B cell (primary cell): ENCODE data around the gene MFAP2. TPM values are rescaled to one million over a fixed set of nuclear protein-coding genes. Genes with fewer than 3 reads are reported as not detected.

Experiments used
- ATAC-seq: fragments of 200-7000 bp; cut with Tn5 transposase; one replicate; pipeline ENCODE4 v1.10.0; 2021; ENCODE audit warnings: low read depth, mild to moderate bottlenecking, moderate number of reproducible peaks, moderate library complexity
- CTCF ChIA-PET: fragments of 350-600 bp; sonication (Branson Sonifier 250); formaldehyde crosslinking; loops from one replicate; lab custom pipeline; 2021; ENCODE audit warnings: antibody characterized with exemption, inconsistent platforms; lab: Charles Lee
- POLR2A ChIA-PET: fragments of 350-600 bp; sonication (Branson Sonifier 250); formaldehyde crosslinking; loops from one replicate; lab custom pipeline; 2021; ENCODE audit warnings: antibody characterized with exemption; lab: Charles Lee
- DNase-seq: peaks from one replicate; pipeline ENCODE4 v3.0.0; 2013
- H2AFZ ChIP-seq: 2 replicates; pipeline ENCODE4 v1.6.1; 2012; ENCODE audit warnings: mild to moderate bottlenecking, low read depth, low read length; ENCODE audit not compliant: insufficient read depth, poor library complexity, severe bottlenecking
- H3K27ac ChIP-seq, 2 donors: 1 replicate in 1 of 2; 2 replicates in 1 of 2; pipeline ENCODE4 v1.5.1; 2012 to 2013; ENCODE audit warnings: low read length in 2 of 2, mild to moderate bottlenecking in 2 of 2, moderate library complexity in 1 of 2
- H3K27me3 ChIP-seq, 4 experiments: fragments of 200-600 bp in 1 of 4; sonication (generic) in 1 of 4; replicated peaks in 1 of 4; 1 replicate in 2 of 4; 2 replicates in 2 of 4; pipeline versions ENCODE4 v1.6.1 to v1.7.0; 2013 to 2016; ENCODE audit warnings: low read length in 3 of 4, mild to moderate bottlenecking in 2 of 4, mixed read lengths in 1 of 4, moderate library complexity in 1 of 4; ENCODE audit not compliant: insufficient read depth in 4 of 4, control insufficient read depth in 3 of 4; ENCODE audit errors: control extremely low read depth in 1 of 4
- H3K36me3 ChIP-seq, 2 experiments: replicated peaks in 1 of 2; 1 replicate in 1 of 2; 2 replicates in 1 of 2; pipeline versions ENCODE4 v1.6.1 to v1.7.1; 2013; ENCODE audit warnings: low read length in 1 of 2; ENCODE audit not compliant: insufficient read depth in 2 of 2, control insufficient read depth in 1 of 2; ENCODE audit errors: control extremely low read depth in 1 of 2, extremely low read depth in 1 of 2
- H3K4me1 ChIP-seq, 2 donors: fragments of 200-600 bp in 1 of 2; sonication (generic) in 1 of 2; 1 replicate in 1 of 2; 2 replicates in 1 of 2; pipeline versions ENCODE4 v1.5.1 to v1.6.1; 2013 to 2017; ENCODE audit warnings: low read length in 2 of 2; ENCODE audit not compliant: control insufficient read depth in 2 of 2, insufficient read depth in 2 of 2
- H3K4me2 ChIP-seq: replicated peaks from 2 replicates; pipeline ENCODE3; 2012; ENCODE audit warnings: mild to moderate bottlenecking, low read depth, low read length; ENCODE audit not compliant: poor library complexity, severe bottlenecking
- H3K4me3 ChIP-seq, 5 experiments: fragments of 200-600 bp in 1 of 5; sonication (generic) in 1 of 5; 1 replicate in 3 of 5; 2 replicates in 2 of 5; pipeline versions ENCODE4 v1.5.1 to v1.7.0; 2011 to 2016; ENCODE audit warnings: low read length in 4 of 5, mild to moderate bottlenecking in 4 of 5, low read depth in 2 of 5, control low read depth in 1 of 5, moderate library complexity in 1 of 5; ENCODE audit not compliant: insufficient read depth in 1 of 5; ENCODE audit errors: control extremely low read depth in 1 of 5, extremely low read depth in 1 of 5
- H3K79me2 ChIP-seq: fragments of 200-600 bp; sonication (generic); one replicate; pipeline ENCODE4 v1.6.0; 2016; ENCODE audit warnings: low read length; ENCODE audit not compliant: control insufficient read depth, insufficient read depth
- H3K9ac ChIP-seq: fragments of 200-600 bp; sonication (generic); 2 replicates; pipeline ENCODE4 v1.6.1; 2017; ENCODE audit warnings: mild to moderate bottlenecking, low read length, moderate library complexity
- H3K9me3 ChIP-seq, 3 donors: one replicate each; pipeline versions ENCODE4 v1.6.1 to v1.7.1; 2013; ENCODE audit warnings: low read length in 2 of 3; ENCODE audit not compliant: control insufficient read depth in 2 of 3, insufficient read depth in 1 of 3; ENCODE audit errors: control extremely low read depth in 1 of 3
- H4K20me1 ChIP-seq: 2 replicates; pipeline ENCODE4 v1.6.0; 2012; ENCODE audit warnings: mild to moderate bottlenecking, low read length; ENCODE audit not compliant: insufficient read depth, control insufficient read depth, poor library complexity, severe bottlenecking
- H3K27ac Mint-ChIP-seq: one replicate; pipeline ENCODE4 v1.8.0; 2021; ENCODE audit warnings: mixed read lengths
- H3K27me3 Mint-ChIP-seq: one replicate; pipeline ENCODE4 v1.8.0; 2021; ENCODE audit warnings: mixed read lengths
- H3K4me1 Mint-ChIP-seq: one replicate; pipeline ENCODE4 v1.8.0; 2021; ENCODE audit warnings: mixed read lengths
- H3K4me3 Mint-ChIP-seq: one replicate; pipeline ENCODE4 v1.8.0; 2021; ENCODE audit warnings: mixed read lengths
- H3K9me3 Mint-ChIP-seq: one replicate; pipeline ENCODE4 v1.8.0; 2022; ENCODE audit warnings: mixed read lengths; ENCODE audit not compliant: insufficient read depth
- CTCF ChIP-seq: fragments of 200-600 bp; IDR thresholded peaks from one replicate; pipeline ENCODE4 v1.8.0; 2022; ENCODE audit warnings: antibody characterized with exemption, mild to moderate bottlenecking
- EZH2 ChIP-seq: IDR thresholded peaks from 2 replicates; pipeline ENCODE4 v1.6.1; 2012; ENCODE audit warnings: borderline replicate concordance, low read depth, mild to moderate bottlenecking, moderate library complexity, low read length; ENCODE audit not compliant: insufficient read depth, poor library complexity, severe bottlenecking
- WGBS: methylation state at CpG from one replicate; pipeline ENCODE4 v1.1.5; 2013; ENCODE audit warnings: missing lambda C conversion rate; ENCODE audit not compliant: insufficient coverage; 5-methylcytosine and 5-hydroxymethylcytosine counted together
- intact Hi-C: fragments of 100-400 bp; cut with micrococcal nuclease; formaldehyde crosslinking; loops from one replicate; pipeline ENCODE4 v1.10.0; 2022
- polyA plus RNA-seq: library from polyadenylated mRNA; depleted of rRNA; stranded (reverse); fragments of >200 nt; gene quantifications from 2 replicates; pipeline ENCODE4 v1.2.3, GENCODE V29; 2012
- total RNA-seq, 2 donors: library from RNA; stranded (reverse); fragments of 120-200 nt in 1 of 2; gene quantifications; 1 replicate in 1 of 2; 2 replicates in 1 of 2; pipeline versions ENCODE4 v1.2.3 to v1.2.4, GENCODE V29; 2013 to 2022

The MFAP2 gene
- total and polyA plus RNA-seq, 2 donors (not counting 1 experiment from before 2014, with no cell fraction given), result not detected

DNA sequence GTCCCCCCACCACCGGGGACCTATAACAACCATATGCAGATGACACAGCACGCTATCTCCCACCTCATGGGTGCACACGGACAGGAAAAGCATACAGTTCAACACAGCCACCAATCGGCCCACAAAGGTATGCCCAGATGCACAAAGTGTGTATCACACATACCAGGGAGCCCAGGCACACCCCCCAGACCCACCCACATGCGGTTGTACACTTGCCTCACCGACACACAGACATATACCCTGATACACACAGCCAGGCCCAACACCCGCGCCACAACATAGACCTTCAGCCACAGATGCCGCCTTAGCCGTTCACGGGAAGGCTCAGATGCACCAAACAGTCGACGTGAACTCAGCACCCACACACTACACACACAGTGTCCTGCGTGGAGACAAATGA is 53.2 kb downstream of the MFAP2 start:
- Mint-ChIP-seq H3K4me3 (no peak overlapping the region), H3K4me1 (peaks cover 5% of the 10 kb centered on the region), H3K9me3 (no peaks in the 10 kb centered on the region), H3K27me3 (no peaks in the 10 kb centered on the region), H3K27ac (no peak overlapping the region)
- ChIA-PET CTCF (no interaction called here), POLR2A (no interaction called here)
- Histone ChIP-seq H2AFZ (no peak overlapping the region), H3K79me2 (peaks cover 40% of the 10 kb centered on the region), H4K20me1 (peaks cover 16% of the 10 kb centered on the region), H3K27me3 (no peaks in the 10 kb centered on the region), H3K36me3 (no peaks in the 10 kb centered on the region), H3K27ac (no peak overlapping the region), H3K4me2 (no peak overlapping the region), H3K4me3 (no peak overlapping the region), H3K9ac (no peak overlapping the region), H3K9me3 (peaks cover 0 to 4% (median 0%) of the 10 kb centered on the region in 3 donors), H3K4me1 (no peaks in the 10 kb centered on the region)
- intact Hi-C loops, result no loop called here
- ATAC-seq, result no peak
- WGBS, result 92% methylated on average over 14 of the region's 14 CpGs
- no peak for DNase-seq
- TF ChIP-seq CTCF (no peak), EZH2 (no peak)

GRCh38 chr1:16926491-16927073 is 53.8 kb downstream of the MFAP2 start:
- no peak overlapping the region for H2AFZ ChIP-seq
- Mint-ChIP-seq H3K4me3 (no peak overlapping the region), H3K27me3 (no peaks in the 10 kb centered on the region), H3K4me1 (peaks cover 12% of the 10 kb centered on the region), H3K9me3 (no peaks in the 10 kb centered on the region), H3K27ac (no peak overlapping the region)
- DNase-seq (no peak), ATAC-seq (no peak)
- WGBS, result 90% methylated on average over 10 of the region's 10 CpGs
- no peak overlapping the region for H3K27ac ChIP-seq
- H3K79me2 ChIP-seq, result peaks cover 46% of the 10 kb centered on the region
- no peaks in the 10 kb centered on the region for H3K36me3 ChIP-seq
- CTCF ChIA-PET, result no interaction called here
- H3K27me3 ChIP-seq, result no peaks in the 10 kb centered on the region
- no peak overlapping the region for H3K9ac ChIP-seq
- POLR2A ChIA-PET, result no interaction called here
- TF ChIP-seq CTCF (no peak), EZH2 (no peak)
- H3K4me2 ChIP-seq, result no peak overlapping the region
- intact Hi-C loops, result no loop called here
- no peak overlapping the region for H3K4me3 ChIP-seq
- H3K4me1 ChIP-seq, result peaks cover 6 to 7% of the 10 kb centered on the region in 2 donors
- H3K9me3 ChIP-seq, result peaks cover 0 to 4% (median 0%) of the 10 kb centered on the region in 3 donors
- H4K20me1 ChIP-seq, result peaks cover 23% of the 10 kb centered on the region
